Body of pancreas (tissue), 4 donors: ENCODE results near the gene KNDC1. TPM values are rescaled to one million over a fixed set of nuclear protein-coding genes. Genes with fewer than 3 reads are reported as not detected.
A peak's percentile ranks its signal among the peaks of the same experiment; 100 is the strongest.

ENCODE experiments used
- ATAC-seq: fragments of 150-250 bp; one replicate; pipeline ENCODE4 v1.9.1; 2016
- DNase-seq, 4 donors: peaks; one replicate each; pipeline ENCODE4 v3.0.0-alpha.2; 2019
- H3K27ac ChIP-seq, 4 donors: fragments of 200-600 bp; sonication (generic); 1 replicate in 3 of 4; 2 replicates in 1 of 4; pipeline versions ENCODE4 v1.5.1 to v1.6.1; 2016 to 2019; ENCODE audit warnings: mild to moderate bottlenecking in 1 of 4, mixed read lengths in 1 of 4, moderate library complexity in 1 of 4
- H3K27me3 ChIP-seq, 2 donors: fragments of 200-600 bp; sonication (generic); one replicate each; pipeline ENCODE4 v1.6.0; 2016; ENCODE audit warnings: mild to moderate bottlenecking in 1 of 2
- H3K36me3 ChIP-seq, 2 donors: fragments of 200-600 bp; sonication (generic); replicated peaks in 1 of 2; 2 replicates each; pipeline ENCODE4 v1.5.1; 2016; ENCODE audit warnings: low read depth in 2 of 2; ENCODE audit not compliant: insufficient read depth in 1 of 2
- H3K4me1 ChIP-seq: fragments of 200-600 bp; sonication (generic); one replicate; pipeline ENCODE4 v1.6.0; 2016
- H3K4me3 ChIP-seq, 2 donors: fragments of 200-600 bp; sonication (generic); 1 replicate in 1 of 2; 2 replicates in 1 of 2; pipeline ENCODE4 v1.5.1; 2016 to 2019
- H3K9me3 ChIP-seq, 3 donors: fragments of 200-600 bp; sonication (generic); 1 replicate in 2 of 3; 2 replicates in 1 of 3; pipeline ENCODE4 v1.5.1; 2016
- POLR2A ChIP-seq, 3 donors: fragments of 450-650 bp; IDR thresholded peaks; one replicate each; pipeline ENCODE4 v1.6.1; 2016; ENCODE audit warnings: antibody characterized with exemption in 3 of 3, mild to moderate bottlenecking in 2 of 3
- WGBS, 2 donors: methylation state at CpG; one replicate each; pipeline ENCODE4 v1.1.5; 2017; 5-methylcytosine and 5-hydroxymethylcytosine counted together
- intact Hi-C: fragments of 100-400 bp; cut with DNase I; formaldehyde crosslinking; loops from one replicate; pipeline ENCODE4 v1.15.1; 2023
- total RNA-seq, 2 donors: library from RNA; depleted of rRNA; stranded (reverse); fragments of >200 nt; gene quantifications; one replicate each; pipeline ENCODE4 v1.1.0, GENCODE V29; 2016
- TF ChIP-seq, protein P1 (sequence below), 7 experiments: fragments of 450-650 bp in 4 of 7; fragments of 200-600 bp in 3 of 7; sonication (generic) in 3 of 7; IDR thresholded peaks; one replicate each; pipeline ENCODE4 v1.5.1; 2016 to 2019; ENCODE audit warnings: antibody characterized with exemption in 7 of 7

Gene KNDC1
- total RNA-seq, 2 donors from 2014 or later: 0.52 to 3.3 TPM

DNA sequence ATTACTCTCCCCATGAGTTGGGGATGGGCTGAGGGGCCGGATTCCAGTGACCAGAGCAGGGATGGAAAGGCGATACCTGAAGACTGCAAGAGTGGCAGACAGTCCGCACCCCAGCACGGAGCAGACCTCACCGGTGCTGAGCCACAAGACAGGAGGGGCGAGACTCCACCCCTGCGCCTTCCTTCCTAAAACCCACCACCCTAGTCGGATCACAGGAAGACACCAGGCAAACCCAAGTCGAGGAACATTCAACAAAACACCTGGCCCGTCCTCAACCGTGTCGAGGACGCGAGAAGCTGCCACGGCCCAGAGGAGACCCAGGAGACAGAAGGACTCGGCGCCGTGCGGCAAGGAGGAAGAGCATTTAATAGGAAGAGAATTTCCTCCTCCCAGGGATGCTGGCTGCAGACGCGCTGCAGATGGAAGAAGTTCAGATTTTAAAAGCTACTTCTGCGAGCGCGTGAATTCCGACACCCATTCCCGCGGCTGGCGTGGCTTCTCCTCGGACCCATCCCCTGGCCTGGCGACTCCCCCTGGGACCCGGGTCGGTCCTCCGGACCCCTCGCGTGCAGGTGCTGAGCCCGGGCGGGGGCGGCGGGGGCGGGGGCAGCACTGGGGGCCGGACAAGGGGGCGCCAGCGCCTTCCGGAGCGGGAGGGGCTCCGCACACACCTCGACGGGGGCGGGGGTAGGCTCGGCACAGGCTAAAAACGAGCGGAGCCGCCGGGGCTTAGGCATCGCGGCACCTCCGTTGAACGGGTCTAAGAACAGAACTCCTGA lies 69.4 kb downstream of the KNDC1 start:
- H3K36me3 ChIP-seq: no peaks in the 10 kb centered on the region
- H3K9me3 ChIP-seq: no peaks in the 10 kb centered on the region
- no peak for ATAC-seq
- intact Hi-C loops: no loop called here
- TF ChIP-seq, protein P1, sequence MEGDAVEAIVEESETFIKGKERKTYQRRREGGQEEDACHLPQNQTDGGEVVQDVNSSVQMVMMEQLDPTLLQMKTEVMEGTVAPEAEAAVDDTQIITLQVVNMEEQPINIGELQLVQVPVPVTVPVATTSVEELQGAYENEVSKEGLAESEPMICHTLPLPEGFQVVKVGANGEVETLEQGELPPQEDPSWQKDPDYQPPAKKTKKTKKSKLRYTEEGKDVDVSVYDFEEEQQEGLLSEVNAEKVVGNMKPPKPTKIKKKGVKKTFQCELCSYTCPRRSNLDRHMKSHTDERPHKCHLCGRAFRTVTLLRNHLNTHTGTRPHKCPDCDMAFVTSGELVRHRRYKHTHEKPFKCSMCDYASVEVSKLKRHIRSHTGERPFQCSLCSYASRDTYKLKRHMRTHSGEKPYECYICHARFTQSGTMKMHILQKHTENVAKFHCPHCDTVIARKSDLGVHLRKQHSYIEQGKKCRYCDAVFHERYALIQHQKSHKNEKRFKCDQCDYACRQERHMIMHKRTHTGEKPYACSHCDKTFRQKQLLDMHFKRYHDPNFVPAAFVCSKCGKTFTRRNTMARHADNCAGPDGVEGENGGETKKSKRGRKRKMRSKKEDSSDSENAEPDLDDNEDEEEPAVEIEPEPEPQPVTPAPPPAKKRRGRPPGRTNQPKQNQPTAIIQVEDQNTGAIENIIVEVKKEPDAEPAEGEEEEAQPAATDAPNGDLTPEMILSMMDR (IDR thresholded peaks at IDR 0.05): no peak
- no peak for TF ChIP-seq POLR2A (IDR thresholded peaks at IDR 0.05)
- peaks cover 0 to 9% of the 10 kb centered on the region in 2 donors for H3K27me3 ChIP-seq
- H3K4me3 ChIP-seq: no peak overlapping the region
- peaks cover 5% of the 10 kb centered on the region for H3K4me1 ChIP-seq
- WGBS, 2 donors: 6 to 12% methylated on average over 10 to 42 of the region's 58 CpGs
- no peak overlapping the region for H3K27ac ChIP-seq
- no peak for DNase-seq

GRCh38 chr10:133230044-133230361 lies 70.0 kb downstream of the KNDC1 start, which contains the start of gene UTF1:
Gene UTF1 (plus strand): TSS chr10:133230217. CDS start chr10:133230289, 72 bp downstream.
- intact Hi-C loops: no loop called here
- no peak within 1 kb of the TSS for H3K4me3 ChIP-seq
- H3K36me3 ChIP-seq: no peaks in the 10 kb centered on the region

GRCh38 chr10:133230387-133231195 lies 70.6 kb downstream of the KNDC1 start:
- intact Hi-C loops: no loop called here
- Histone ChIP-seq H3K9me3 (no peaks in the 10 kb centered on the region), H3K27me3 (peaks cover 0 to 12% of the 10 kb centered on the region in 2 donors), H3K4me1 (peaks cover 5% of the 10 kb centered on the region), H3K36me3 (no peaks in the 10 kb centered on the region), H3K4me3 (no peak overlapping the region), H3K27ac (no peak overlapping the region)
- DNase-seq: peak in 2 of 4 donors; percentile 14 to 20
- no peak for ATAC-seq
- TF ChIP-seq POLR2A (IDR thresholded peaks at IDR 0.05): no peak
- TF ChIP-seq, protein P1 (IDR thresholded peaks at IDR 0.05): no peak
- WGBS, 2 donors: 2 to 7% methylated on average over 6 to 43 of the region's 122 CpGs

More at GRCh38 chr10:133230044-133230361, 70.0 kb downstream of the KNDC1 start, which contains the start of gene UTF1:
- H3K27ac ChIP-seq: no peak within 1 kb of the TSS
- no peaks in the 10 kb centered on the region for H3K9me3 ChIP-seq
- WGBS, 2 donors: 1% methylated on average over 12 of the region's 49 CpGs; no CpG with 5 or more reads in 1 of the 2 donors
- no peak for TF ChIP-seq POLR2A (IDR thresholded peaks at IDR 0.05)
- TF ChIP-seq, protein P1 (IDR thresholded peaks at IDR 0.05): no peak
- peaks cover 0 to 9% of the 10 kb centered on the region in 2 donors for H3K27me3 ChIP-seq
- H3K4me1 ChIP-seq: peaks cover 5% of the 10 kb centered on the region
- ATAC-seq (no peak), DNase-seq (no peak)

DNA sequence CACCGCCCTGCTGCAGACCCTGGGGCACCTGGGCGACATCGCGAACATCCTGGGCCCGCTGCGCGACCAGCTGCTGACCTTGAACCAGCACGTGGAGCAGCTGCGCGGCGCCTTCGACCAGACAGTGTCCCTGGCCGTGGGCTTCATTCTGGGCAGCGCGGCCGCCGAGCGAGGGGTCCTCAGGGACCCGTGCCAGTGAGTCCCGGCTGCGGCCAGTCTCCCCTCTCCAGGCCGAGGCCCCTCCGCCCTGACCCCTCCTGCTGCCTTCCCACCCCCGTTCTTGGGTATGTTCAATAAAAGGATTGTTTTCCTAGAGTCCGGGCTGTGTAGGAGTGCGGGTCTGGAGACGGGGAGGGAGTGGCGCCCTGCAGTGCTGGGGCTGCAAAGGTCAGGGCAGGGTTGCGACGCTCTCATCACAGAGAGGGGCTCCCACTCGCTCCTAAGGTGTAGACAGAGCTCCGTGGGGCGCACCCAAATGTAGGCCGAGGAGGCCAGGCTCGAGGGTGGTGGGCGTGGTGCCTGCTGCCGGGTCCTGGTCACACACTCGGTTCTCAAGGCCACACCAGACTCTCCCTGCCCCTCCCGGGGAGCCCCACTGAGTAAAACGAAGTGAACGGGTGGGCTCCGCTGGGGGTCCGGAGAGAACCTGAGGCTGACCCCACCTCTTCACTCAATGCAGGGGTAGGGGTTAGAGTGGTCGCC lies 71.4 kb downstream of the KNDC1 start:
- Histone ChIP-seq H3K4me3 (no peak overlapping the region), H3K9me3 (no peaks in the 10 kb centered on the region), H3K4me1 (peaks cover 10% of the 10 kb centered on the region), H3K36me3 (no peaks in the 10 kb centered on the region), H3K27me3 (peaks cover 0 to 18% of the 10 kb centered on the region in 2 donors), H3K27ac (no peak overlapping the region)
- TF ChIP-seq POLR2A (IDR thresholded peaks at IDR 0.05): no peak
- TF ChIP-seq, protein P1 (IDR thresholded peaks at IDR 0.05): no peak
- no peak for DNase-seq
- no peak for ATAC-seq
- intact Hi-C loops: no loop called here
- 12 to 32% methylated on average over 13 to 44 of the region's 44 CpGs for WGBS, 2 donors
